Panc1 (cell line): Measurements from ENCODE around the gene CHTF18. TPM values are rescaled to one million over a fixed set of nuclear protein-coding genes. Genes with fewer than 3 reads are reported as not detected.

ENCODE experiments used
- ATAC-seq: fragments of 200-7000 bp; cut with Tn5 transposase; 2 replicates; pipeline ENCODE4 v1.9.1; 2020; ENCODE audit warnings: mild to moderate bottlenecking, moderate library complexity
- BruUV-seq: library from RNA; stranded (reverse); fragments of 400-500 nt; replicated peaks from 2 replicates; lab custom pipeline; 2021; lab: Mats Ljungman, UMichigan
- CTCF ChIA-PET: fragments of 300-600 bp; sonication (Branson Sonifier 250); formaldehyde crosslinking; loops from one replicate; lab custom pipeline; 2022; ENCODE audit warnings: antibody characterized with exemption; lab: Charles Lee
- POLR2A ChIA-PET: fragments of 300-600 bp; sonication (Branson Sonifier 250); formaldehyde crosslinking; loops from one replicate; lab custom pipeline; 2022; ENCODE audit warnings: antibody characterized with exemption; lab: Charles Lee
- DNase-seq: peaks from one replicate; pipeline ENCODE4 v3.0.0-alpha.2; 2010; ENCODE audit warnings: low read depth, low spot score
- H3K27ac ChIP-seq: 2 replicates; pipeline ENCODE4 v1.5.1; 2011; ENCODE audit warnings: mild to moderate bottlenecking, low read length, inconsistent platforms
- H3K27me3 ChIP-seq: fragments of 200-500 bp; sonication (Bioruptor generic); 2 replicates; pipeline ENCODE4 v1.6.0; 2014; ENCODE audit warnings: low read length, inconsistent platforms; ENCODE audit not compliant: control insufficient read depth, insufficient read depth
- H3K36me3 ChIP-seq: fragments of 200-500 bp; sonication (Bioruptor generic); 2 replicates; pipeline ENCODE4 v1.5.1; 2014; ENCODE audit warnings: inconsistent platforms, mild to moderate bottlenecking, low read length, moderate library complexity; ENCODE audit not compliant: control insufficient read depth, insufficient read depth
- H3K4me1 ChIP-seq: 2 replicates; pipeline ENCODE4 v1.5.1; 2011; ENCODE audit warnings: inconsistent platforms, mild to moderate bottlenecking, low read length, moderate library complexity; ENCODE audit not compliant: control insufficient read depth, insufficient read depth
- H3K4me3 ChIP-seq, 2 experiments: 2 replicates each; pipeline ENCODE4 v1.5.1; 2011 to 2012; ENCODE audit warnings: low read depth in 2 of 2, low read length in 2 of 2, mild to moderate bottlenecking in 2 of 2, inconsistent platforms in 1 of 2, moderate library complexity in 1 of 2
- H3K9me3 ChIP-seq: fragments of 200-500 bp; sonication (Bioruptor generic); 2 replicates; pipeline ENCODE4 v1.5.1; 2014; ENCODE audit warnings: low read depth, mild to moderate bottlenecking, inconsistent platforms, low read length, moderate library complexity; ENCODE audit not compliant: control insufficient read depth, insufficient read depth
- CTCF ChIP-seq: fragments of 450-650 bp; IDR thresholded peaks from 2 replicates; pipeline ENCODE4 v1.5.1; 2017; ENCODE audit warnings: mild to moderate bottlenecking
- POLR2AphosphoS5 ChIP-seq: IDR thresholded peaks from 2 replicates; pipeline ENCODE4 v1.6.1; 2012; ENCODE audit warnings: mild to moderate bottlenecking, low read depth, low read length, moderate library complexity
- REST ChIP-seq, 2 experiments: IDR thresholded peaks; 2 replicates each; pipeline ENCODE4 v1.6.1; 2011 to 2012; ENCODE audit warnings: low read depth in 2 of 2, control low read depth in 1 of 2, low read length in 1 of 2, mild to moderate bottlenecking in 1 of 2, moderate library complexity in 1 of 2; ENCODE audit not compliant: insufficient read depth in 1 of 2
- SIN3A ChIP-seq: IDR thresholded peaks from 2 replicates; pipeline ENCODE4 v1.6.1; 2012; ENCODE audit warnings: low read depth, mild to moderate bottlenecking, low read length, moderate library complexity, borderline replicate concordance; ENCODE audit not compliant: insufficient read depth
- TCF7L2 ChIP-seq: IDR thresholded peaks from 2 replicates; pipeline ENCODE4 v1.6.1; 2011; ENCODE audit warnings: mild to moderate bottlenecking, low read depth, low read length, inconsistent platforms
- in situ Hi-C: cut with HindIII; loops from 2 replicates; pipeline ENCODE4 v1.10.0; 2016; ENCODE audit warnings: low sequenced_read_pairs, low pct_unique_long_range_greater_than_20kb
- intact Hi-C: fragments of 100-400 bp; cut with micrococcal nuclease; formaldehyde crosslinking; loops from one replicate; pipeline ENCODE4 v1.10.0; 2022; ENCODE audit not compliant: unreplicated experiment
- total RNA-seq: library from RNA; stranded (reverse); gene quantifications from one replicate; pipeline ENCODE4 v1.2.1, GENCODE V29; 2021; ENCODE audit not compliant: unreplicated experiment

Gene CHTF18
- total RNA-seq, 1 experiment from 2014 or later = 118 TPM

- H3K27me3 ChIP-seq = no peaks in the 10 kb centered on the region
Measured at GRCh38 chr16:787978-788398, 432 bp upstream of the CHTF18 start, which contains the start of gene RPUSD1. RPUSD1 (minus strand) TSS chr16:788381; CDS start chr16:787737, 644 bp downstream.

More at GRCh38 chr16:787978-788398, 432 bp upstream of the CHTF18 start, which contains the start of gene RPUSD1:
- H3K27ac ChIP-seq = peak within 1 kb of the TSS; percentile 79
- TF ChIP-seq TCF7L2 (no peak), REST (IDR thresholded peaks at IDR 0.05; ENCODE audit: insufficient read depth in 1 of 2, low read depth in 2 of 2, low read length in 1 of 2) (no peak), SIN3A (no peak), CTCF (no peak), POLR2AphosphoS5 (no peak)
- intact Hi-C loops = loop anchor here (5.0 kb wide), 1 partner anchor 46 kb away; the partner anchor contains the start of gene CIAO3
- peaks cover 4% of the 10 kb centered on the region for H3K4me1 ChIP-seq
- H3K9me3 ChIP-seq = no peaks in the 10 kb centered on the region
- CTCF ChIA-PET = no interaction called here
- POLR2A ChIA-PET = interaction anchor here (0.6 kb wide), 1 partner anchor 39 kb away, joined by 3 read pairs; no protein-coding TSS in a partner anchor
- DNase-seq (no peak), ATAC-seq (peak; percentile 26)
- BruUV-seq = no TSS peak
- H3K4me3 ChIP-seq = peak within 1 kb of the TSS; percentile 72 to 89
- in situ Hi-C loops = no loop called here
- peaks cover 5% of the 10 kb centered on the region for H3K36me3 ChIP-seq
